T-helper 22 cell (primary cell): ENCODE results near the gene MORN5.

ENCODE experiments used
- DNase-seq: peaks from one replicate; pipeline ENCODE4 v3.0.0-alpha.2; 2020; ENCODE audit warnings: low read depth

The MORN5 gene

GRCh38 chr9:122144836-122145591, 14.7 kb upstream of the MORN5 start:
- no peak for DNase-seq

GRCh38 chr9:122145592-122145863, 14.2 kb upstream of the MORN5 start:
- DNase-seq = no peak

GRCh38 chr9:122151267-122151828, 8.4 kb upstream of the MORN5 start:
- no peak for DNase-seq

- no peak for DNase-seq
These were observed 3.9 kb upstream of the MORN5 start for GRCh38 chr9:122155796-122156195.

- DNase-seq = no peak
These were observed 1.5 kb upstream of the MORN5 start for GRCh38 chr9:122158202-122158601.

DNA sequence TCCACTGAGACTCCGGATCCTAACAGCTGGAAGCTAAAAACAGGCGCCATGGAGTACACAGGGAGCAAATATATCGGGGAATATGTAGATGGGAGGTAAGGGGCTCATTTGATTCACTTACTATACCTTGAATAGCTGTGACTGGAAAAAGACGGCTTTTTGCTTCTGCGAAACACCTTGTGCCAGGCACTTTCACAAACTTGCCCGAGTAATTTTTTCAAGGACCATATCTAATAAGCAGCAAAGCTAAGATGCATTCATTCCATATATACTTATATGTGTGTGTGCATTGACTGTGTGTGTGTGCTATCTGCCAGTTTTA, 178 bp downstream of the MORN5 start:
- no peak for DNase-seq

- no peak for DNase-seq
These were observed 2.7 kb downstream of the MORN5 start for GRCh38 chr9:122162415-122162814.

- no peak for DNase-seq
These were observed 4.6 kb downstream of the MORN5 start for GRCh38 chr9:122164286-122164685.

- no peak for DNase-seq
These were observed 8.6 kb downstream of the MORN5 start for GRCh38 chr9:122168356-122168755.

DNA sequence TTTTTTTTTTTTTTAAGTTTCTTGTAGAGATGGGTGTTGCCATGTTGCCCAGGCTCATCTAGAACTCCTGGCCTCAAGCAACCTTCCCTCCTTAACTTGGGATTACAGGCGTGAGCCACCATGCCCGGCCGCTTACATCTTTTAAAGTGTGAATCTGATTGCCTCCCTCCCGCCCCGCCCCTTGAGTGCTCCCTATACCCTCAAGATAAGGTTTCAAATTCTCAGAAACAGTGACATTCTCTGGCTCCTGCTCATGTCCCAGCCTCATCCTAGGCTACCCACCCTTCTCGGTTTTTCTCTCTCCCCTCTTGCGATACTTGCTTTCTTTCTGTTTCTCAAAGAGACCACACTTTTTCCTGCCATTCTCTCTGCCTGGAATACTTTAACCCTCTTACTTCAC, 12.4 kb downstream of the MORN5 start:
- no peak for DNase-seq

DNA sequence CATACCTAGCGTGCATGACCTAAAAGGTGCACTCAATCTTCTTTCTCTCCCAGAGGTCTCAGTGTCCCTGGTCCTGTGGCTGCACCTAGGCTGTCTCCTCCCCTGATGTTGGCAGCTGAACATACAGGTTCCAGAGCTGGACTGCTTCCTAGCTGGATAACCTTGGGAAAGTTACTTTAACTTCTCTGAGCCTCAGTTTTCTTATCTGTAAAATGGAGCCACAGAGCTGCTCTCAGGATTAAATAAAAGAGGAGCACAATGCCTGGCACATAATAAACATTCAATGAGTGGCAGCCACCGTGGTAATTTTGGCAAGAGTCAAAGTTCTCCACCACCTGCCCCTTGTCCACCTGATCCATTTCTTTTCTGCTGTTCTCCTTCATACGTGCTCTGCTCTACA, 14.0 kb downstream of the MORN5 start:
- no peak for DNase-seq

DNA sequence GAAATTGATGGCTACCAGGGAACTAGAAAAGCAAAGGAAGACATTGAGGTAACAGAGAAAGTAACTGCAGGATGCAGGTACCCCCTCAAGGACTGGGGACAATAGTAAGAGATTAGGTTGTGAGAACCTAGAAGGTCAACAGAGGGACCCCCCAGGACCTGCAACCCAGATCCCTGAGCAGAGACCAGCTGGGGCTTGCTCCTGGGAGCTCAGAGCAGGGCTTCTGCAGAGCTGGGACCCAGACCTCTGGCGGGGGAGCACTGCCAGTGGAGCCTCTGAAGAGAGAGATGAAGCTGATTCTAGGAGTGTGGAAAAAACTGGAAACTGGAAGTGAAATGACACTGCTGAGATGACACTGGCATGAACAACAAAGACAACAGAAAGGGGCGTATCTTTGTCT, 17.2 kb downstream of the MORN5 start:
- DNase-seq = no peak

DNA sequence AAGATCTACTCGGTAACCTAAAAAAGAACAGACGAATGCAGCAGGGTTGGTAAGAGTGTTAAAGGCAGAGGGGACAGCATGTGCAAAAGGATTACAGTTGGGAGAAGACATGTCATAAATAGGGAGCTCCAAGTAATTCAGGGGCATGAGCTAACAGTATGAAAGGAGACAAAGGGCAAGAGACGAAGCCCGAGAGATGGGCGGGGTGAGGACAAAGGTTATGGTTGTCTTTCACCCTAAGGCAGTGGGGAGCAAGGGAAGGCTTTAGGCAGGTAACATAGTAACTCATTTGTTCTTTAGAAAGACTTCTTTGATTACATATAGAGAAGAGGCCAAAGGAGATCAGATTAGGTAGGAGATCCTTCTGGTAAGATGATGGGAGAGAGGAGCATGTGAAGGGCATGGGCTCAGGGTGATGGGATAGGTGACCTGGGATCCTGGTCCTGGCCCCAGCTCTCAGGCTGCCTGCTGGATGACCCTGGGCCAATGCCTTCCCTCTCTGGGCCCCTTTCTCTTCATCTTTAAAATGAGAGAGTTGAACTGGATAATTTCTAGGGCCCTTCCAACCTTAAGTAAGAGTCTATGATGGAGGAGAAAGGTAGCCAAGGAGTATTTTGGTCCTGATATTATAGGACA, 19.5 kb downstream of the MORN5 start:
- no peak for DNase-seq

- no peak for DNase-seq
These were observed 20.0 kb downstream of the MORN5 start for GRCh38 chr9:122179690-122180074.

DNA sequence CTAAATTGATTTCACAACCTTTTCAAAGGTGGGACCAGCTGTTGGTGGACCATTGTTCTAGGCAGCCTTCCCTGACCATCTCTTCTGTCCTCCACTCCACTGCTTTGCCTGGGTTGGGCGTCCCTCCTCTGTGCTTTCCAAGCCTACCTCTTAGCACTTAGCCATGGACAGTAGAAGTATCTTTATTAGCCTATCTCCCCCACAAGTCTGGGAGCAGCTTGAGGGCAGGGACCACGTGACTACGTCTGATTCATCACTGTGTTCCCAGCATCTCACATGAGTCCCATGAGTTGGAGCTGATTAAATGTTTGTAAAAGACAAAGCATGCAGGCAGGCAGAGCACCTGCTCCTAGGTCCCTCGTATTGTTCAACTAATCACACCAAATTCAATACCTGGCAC, 20.9 kb downstream of the MORN5 start:
- DNase-seq = no peak

DNA sequence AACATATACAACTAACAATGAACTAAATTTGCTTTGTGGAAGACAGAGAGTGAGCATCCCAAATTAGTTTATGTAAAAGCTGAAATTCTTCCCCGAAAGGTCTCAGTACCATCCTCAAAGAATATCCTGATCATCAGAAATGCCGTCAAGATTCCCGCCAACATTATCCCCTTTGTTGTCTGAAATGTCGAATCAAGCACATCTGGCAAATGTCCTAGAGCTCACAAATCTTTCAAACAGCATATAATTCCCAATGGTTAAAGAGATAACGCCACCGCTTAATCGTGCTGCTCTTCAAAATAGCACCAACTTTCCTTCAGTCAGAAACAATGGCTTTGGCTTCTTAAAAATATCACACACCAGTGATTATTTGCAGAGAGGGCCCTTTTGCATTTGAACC, 23.8 kb downstream of the MORN5 start:
- no peak for DNase-seq

GRCh38 chr9:122184551-122184950, 24.8 kb downstream of the MORN5 start:
- DNase-seq = no peak

DNA sequence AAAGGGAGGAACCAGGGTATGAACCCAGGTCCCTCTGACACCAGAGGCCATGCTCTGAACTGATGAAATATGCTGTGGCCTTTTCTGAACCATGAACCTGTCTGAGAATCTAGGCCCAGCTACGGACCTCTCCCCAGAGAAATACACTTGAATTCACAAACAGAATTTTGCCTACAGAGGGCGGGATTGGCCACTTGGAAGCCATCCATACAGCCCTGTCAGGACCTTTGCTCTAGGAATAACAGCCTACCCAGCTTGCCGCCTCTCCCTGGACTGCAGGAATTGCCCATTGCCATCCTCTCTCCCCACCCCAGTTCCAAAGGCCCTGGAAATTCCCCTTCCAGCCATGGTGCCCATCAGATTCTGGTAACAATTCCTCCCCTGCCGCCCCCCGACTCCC, 26.6 kb downstream of the MORN5 start:
- DNase-seq = no peak

- no peak for DNase-seq
These were observed 27.2 kb downstream of the MORN5 start for GRCh38 chr9:122186777-122187470.

GRCh38 chr9:122188369-122188768, 28.7 kb downstream of the MORN5 start:
- no peak for DNase-seq

- DNase-seq = no peak
These were observed 31.1 kb downstream of the MORN5 start for GRCh38 chr9:122190597-122191381.

DNA sequence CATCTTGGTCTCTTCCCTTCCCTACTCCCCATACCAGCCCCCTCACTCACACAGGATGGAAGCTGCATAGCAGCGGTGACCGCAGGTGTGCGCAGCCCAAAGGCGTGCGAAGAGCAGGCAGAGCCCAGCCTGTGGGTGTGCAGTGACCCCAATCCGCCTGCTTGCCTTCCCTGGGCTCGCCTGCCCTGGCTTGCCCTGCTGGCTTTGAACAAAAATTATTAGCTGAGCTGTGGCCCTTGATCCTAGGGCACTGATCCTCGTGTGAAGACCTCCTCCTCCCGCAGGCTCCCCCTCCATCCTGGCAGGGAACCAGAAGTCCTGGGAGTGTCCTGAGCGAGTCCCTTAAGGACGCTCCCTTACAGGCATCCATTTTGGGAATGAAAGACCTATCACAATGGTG, 31.9 kb downstream of the MORN5 start:
- DNase-seq = no peak
